Heart right ventricle (tissue), 16 donors: ENCODE results near the gene BUB1B. TPM values are rescaled to one million over a fixed set of nuclear protein-coding genes. Genes with fewer than 3 reads are reported as not detected.

Source experiments
- ATAC-seq, 8 donors: fragments of 200-7000 bp; cut with Tn5 transposase; one replicate each; pipeline ENCODE4 v1.9.1; 2020; ENCODE audit warnings: mild to moderate bottlenecking in 8 of 8, moderate library complexity in 8 of 8, moderate number of reproducible peaks in 1 of 8
- DNase-seq, 2 donors: peaks; one replicate each; pipeline ENCODE4 v3.0.0-alpha.2; 2020
- H3K27ac ChIP-seq, 10 donors: fragments of 200-600 bp; sonication (generic) in 2 of 10; one replicate each; pipeline versions ENCODE4 v1.5.0 to v1.8.0; 2020 to 2022; ENCODE audit warnings: mild to moderate bottlenecking in 3 of 10
- H3K27me3 ChIP-seq, 7 donors: fragments of 200-600 bp; one replicate each; pipeline ENCODE4 v1.8.0; 2021 to 2022; ENCODE audit warnings: mild to moderate bottlenecking in 2 of 7
- H3K36me3 ChIP-seq, 9 donors: fragments of 200-600 bp; sonication (generic) in 1 of 9; one replicate each; pipeline versions ENCODE4 v1.5.0 to v1.8.0; 2020 to 2022; ENCODE audit warnings: mild to moderate bottlenecking in 2 of 9
- H3K4me1 ChIP-seq, 9 donors: fragments of 200-600 bp; sonication (generic) in 1 of 9; one replicate each; pipeline versions ENCODE4 v1.5.0 to v1.8.0; 2020 to 2022; ENCODE audit warnings: mild to moderate bottlenecking in 4 of 9
- H3K4me3 ChIP-seq, 10 donors: fragments of 200-600 bp; sonication (generic) in 2 of 10; one replicate each; pipeline versions ENCODE4 v1.5.0 to v1.8.0; 2020 to 2022; ENCODE audit warnings: mild to moderate bottlenecking in 7 of 10, moderate library complexity in 2 of 10
- H3K9me3 ChIP-seq, 11 donors: fragments of 200-600 bp in 10 of 11; sonication (generic) in 2 of 11; one replicate each; pipeline versions ENCODE4 v1.5.0 to v1.8.0; 2013 to 2022; ENCODE audit warnings: mild to moderate bottlenecking in 2 of 11, control low read depth in 1 of 11, moderate library complexity in 1 of 11
- WGBS, 2 donors: extraction: QIAGEN DNeasy Blood & Tissue Kit; methylation state at CpG; one replicate each; pipeline ENCODE4 v1.1.7; 2013; ENCODE audit warnings: inconsistent platforms in 1 of 2; 5-methylcytosine and 5-hydroxymethylcytosine counted together
- intact Hi-C, 10 donors: fragments of 100-400 bp; cut with DNase I; formaldehyde crosslinking; loops; one replicate each; pipeline versions ENCODE4 v1.11.1 to v1.14.2; 2022
- polyA plus RNA-seq, 2 donors: library from polyadenylated mRNA; stranded (reverse); fragments of 200-250 nt; gene quantifications; one replicate each; pipeline ENCODE4 v1.2.3, GENCODE V29; 2013
- total RNA-seq, 10 donors: library from RNA; stranded (reverse); fragmentation: NEBNext Ultra II Directional in 3 of 10; extraction: Animal tissue kit (Norgen Biotek cat#: 25700) in 3 of 10; gene quantifications; one replicate each; pipeline versions ENCODE4 v1.2.1 to v1.2.4, GENCODE V29; 2021 to 2023
- TF ChIP-seq, protein P1 (sequence below), 9 donors: fragments of 200-600 bp; sonication (generic) in 2 of 9; IDR thresholded peaks; one replicate each; pipeline versions ENCODE4 v1.5.0 to v1.8.0; 2021 to 2022; ENCODE audit warnings: antibody characterized with exemption in 9 of 9, mild to moderate bottlenecking in 5 of 9, moderate library complexity in 1 of 9
- donor health status: Arrhythmogenic right ventricular cardiomyopathy.
- donor health status: ischemic (EF 13 %, LVEDD 7.1; RV severe dilation, severe dysfunction).
- donor health status: healthy with polysubstance abuse.
- donor health status: DM: no; HTN: yes; CAD: no.
- donor health status: DM: no; HTN: no; CAD: no.
- donor health status: ischemic (EF 25% LVEDD 6.9; RV normal size, moderate dysfunction).
- donor health status: ischemic (EF 25% LVEDD 5.7; RV mildly dilated, moderate dysfunction).
- donor health status: healthy.
- donor health status: DM: yes; HTN: yes; CAD: no.
- donor health status: Ischemic cardiomyopathy.
- donor health status: ischemic (EF 35%, LVEDD 5.7; RV mildly dilated, moderate dysfunction).
- donor health status: nonischemic (EF 11% LVEDD 7.7; RV severe dilation, severe dysfunction).
- donor health status: DM: yes; HTN: yes; CAD: no.
- donor health status: PGD.
- donor health status: ischemic (EF 29% LVEDD 5.4; RV normal size, mild dysfunction).
- donor health status: nonischemic (EF 23%, LVEDD 6.1; RV moderate dilation, normal function).

The BUB1B gene
- total and polyA plus RNA-seq, 12 donors, result 0.17 to 5.1 (median 1.0) TPM

DNA sequence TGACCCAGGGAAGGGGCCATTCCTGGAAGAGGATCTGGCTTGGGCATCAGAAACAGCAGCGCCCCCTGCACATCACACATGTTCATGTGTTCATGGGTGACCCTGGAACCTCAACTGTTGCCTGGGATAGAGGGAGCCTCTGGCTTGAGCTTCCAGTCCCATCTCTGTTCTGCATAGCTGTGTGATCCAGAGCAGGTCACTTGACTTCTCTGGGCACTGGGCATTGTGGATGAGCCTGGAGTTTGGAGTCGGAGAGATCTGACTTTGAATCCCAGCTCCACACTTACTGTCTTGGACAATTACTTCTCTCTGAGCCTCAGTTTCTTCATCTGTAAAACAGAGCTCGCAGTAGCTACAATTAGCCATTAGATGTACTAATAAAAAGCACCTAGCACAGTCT lies 93.6 kb downstream of the BUB1B start:
- TF ChIP-seq, protein P1, sequence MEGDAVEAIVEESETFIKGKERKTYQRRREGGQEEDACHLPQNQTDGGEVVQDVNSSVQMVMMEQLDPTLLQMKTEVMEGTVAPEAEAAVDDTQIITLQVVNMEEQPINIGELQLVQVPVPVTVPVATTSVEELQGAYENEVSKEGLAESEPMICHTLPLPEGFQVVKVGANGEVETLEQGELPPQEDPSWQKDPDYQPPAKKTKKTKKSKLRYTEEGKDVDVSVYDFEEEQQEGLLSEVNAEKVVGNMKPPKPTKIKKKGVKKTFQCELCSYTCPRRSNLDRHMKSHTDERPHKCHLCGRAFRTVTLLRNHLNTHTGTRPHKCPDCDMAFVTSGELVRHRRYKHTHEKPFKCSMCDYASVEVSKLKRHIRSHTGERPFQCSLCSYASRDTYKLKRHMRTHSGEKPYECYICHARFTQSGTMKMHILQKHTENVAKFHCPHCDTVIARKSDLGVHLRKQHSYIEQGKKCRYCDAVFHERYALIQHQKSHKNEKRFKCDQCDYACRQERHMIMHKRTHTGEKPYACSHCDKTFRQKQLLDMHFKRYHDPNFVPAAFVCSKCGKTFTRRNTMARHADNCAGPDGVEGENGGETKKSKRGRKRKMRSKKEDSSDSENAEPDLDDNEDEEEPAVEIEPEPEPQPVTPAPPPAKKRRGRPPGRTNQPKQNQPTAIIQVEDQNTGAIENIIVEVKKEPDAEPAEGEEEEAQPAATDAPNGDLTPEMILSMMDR (IDR thresholded peaks at IDR 0.05), result no peak
- peaks cover 0 to 48% (median 37%) of the 10 kb centered on the region in 7 donors for H3K27me3 ChIP-seq
- H3K4me1 ChIP-seq, result peaks cover 6 to 35% (median 21%) of the 10 kb centered on the region in 9 donors
- DNase-seq, result no peak
- H3K27ac ChIP-seq, result no peak overlapping the region
- intact Hi-C loops, result loop anchor here in 1 of 10 donors (5.0 kb wide), 1 partner anchor 77 kb away; no protein-coding TSS in a partner anchor
- no peak overlapping the region for H3K4me3 ChIP-seq
- ATAC-seq, result no peak
- H3K9me3 ChIP-seq, result no peaks in the 10 kb centered on the region
- no peaks in the 10 kb centered on the region for H3K36me3 ChIP-seq
- WGBS, 2 donors, result 95 to 96% methylated on average over 3 of the region's 3 CpGs

DNA sequence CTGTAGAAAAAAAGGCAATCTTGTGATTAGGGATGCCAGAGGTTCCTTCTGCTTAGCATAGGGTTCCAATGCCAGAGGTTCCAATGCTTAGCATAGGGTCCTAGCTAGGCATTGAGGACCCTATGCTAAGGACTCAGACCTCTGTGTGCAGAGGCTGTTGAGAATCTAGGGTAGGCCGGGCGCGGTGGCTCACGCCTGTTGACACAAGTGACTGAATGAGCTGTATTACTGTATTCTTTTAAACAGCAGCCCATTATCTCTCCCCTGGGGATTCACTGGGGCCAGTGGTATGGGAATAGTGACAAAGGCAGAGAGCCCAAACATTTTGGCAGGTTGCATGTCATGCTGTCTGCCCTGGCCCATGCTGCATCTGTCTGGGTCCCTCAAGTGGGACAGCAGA lies 94.2 kb downstream of the BUB1B start:
- ATAC-seq, result no peak
- no peak for DNase-seq
- peaks cover 0 to 48% (median 37%) of the 10 kb centered on the region in 7 donors for H3K27me3 ChIP-seq
- H3K9me3 ChIP-seq, result no peaks in the 10 kb centered on the region
- no peak overlapping the region for H3K27ac ChIP-seq
- TF ChIP-seq, protein P1 (IDR thresholded peaks at IDR 0.05), result no peak
- no peak overlapping the region for H3K4me3 ChIP-seq
- H3K36me3 ChIP-seq, result no peaks in the 10 kb centered on the region
- H3K4me1 ChIP-seq, result peaks cover 6 to 30% (median 21%) of the 10 kb centered on the region in 9 donors
- intact Hi-C loops, result no loop called here
- WGBS, 2 donors, result 88 to 93% methylated on average over 4 of the region's 4 CpGs

- DNase-seq (no peak), ATAC-seq (no peak)
- Histone ChIP-seq H3K27ac (no peak overlapping the region), H3K36me3 (no peaks in the 10 kb centered on the region), H3K9me3 (no peaks in the 10 kb centered on the region), H3K4me1 (peaks cover 6 to 22% (median 20%) of the 10 kb centered on the region in 9 donors), H3K27me3 (peaks cover 0 to 48% (median 31%) of the 10 kb centered on the region in 7 donors), H3K4me3 (no peak overlapping the region)
- WGBS, 2 donors, result 83 to 86% methylated on average over 17 of the region's 17 CpGs
- intact Hi-C loops, result no loop called here
- TF ChIP-seq, protein P1 (IDR thresholded peaks at IDR 0.05), result no peak
Measured at GRCh38 chr15:40256638-40257235, 95.9 kb downstream of the BUB1B start.

- H3K4me1 ChIP-seq, result peaks cover 6 to 11% (median 9%) of the 10 kb centered on the region in 9 donors
- TF ChIP-seq, protein P1 (IDR thresholded peaks at IDR 0.05), result no peak
- no peak overlapping the region for H3K27ac ChIP-seq
- H3K9me3 ChIP-seq, result no peaks in the 10 kb centered on the region
- H3K4me3 ChIP-seq, result no peak overlapping the region
- intact Hi-C loops, result no loop called here
- WGBS, 2 donors, result 74 to 79% methylated on average over 9 of the region's 9 CpGs
- no peaks in the 10 kb centered on the region for H3K36me3 ChIP-seq
- DNase-seq (no peak), ATAC-seq (no peak)
- peaks cover 0 to 41% (median 22%) of the 10 kb centered on the region in 7 donors for H3K27me3 ChIP-seq
Measured at GRCh38 chr15:40257656-40258450, 97.0 kb downstream of the BUB1B start.
